Gastrocnemius medialis (tissue), 4 donors: Measurements from ENCODE around the gene FFAR4. TPM values are rescaled to one million over a fixed set of nuclear protein-coding genes. Genes with fewer than 3 reads are reported as not detected.

Experiments
- ATAC-seq, 2 donors: fragments of 150-250 bp; one replicate each; pipeline ENCODE4 v1.9.1; 2016
- DNase-seq, 2 donors: peaks; one replicate each; pipeline ENCODE4 v3.0.0-alpha.2; 2019
- H3K27ac ChIP-seq, 4 donors: fragments of 200-600 bp; sonication (generic); 1 replicate in 1 of 4; 2 replicates in 3 of 4; pipeline ENCODE4 v1.5.1; 2016 to 2018; ENCODE audit warnings: mild to moderate bottlenecking in 2 of 4, moderate library complexity in 1 of 4
- H3K27me3 ChIP-seq, 3 donors: fragments of 200-600 bp; sonication (generic) in 2 of 3; 1 replicate in 1 of 3; 2 replicates in 2 of 3; pipeline versions ENCODE4 v1.5.1 to v1.6.0; 2016 to 2019; ENCODE audit warnings: mild to moderate bottlenecking in 1 of 3, moderate library complexity in 1 of 3
- H3K36me3 ChIP-seq, 2 donors: fragments of 200-600 bp; sonication (generic) in 1 of 2; one replicate each; pipeline ENCODE4 v1.5.1; 2017 to 2018
- H3K4me1 ChIP-seq, 2 donors: fragments of 200-600 bp; sonication (generic) in 1 of 2; one replicate each; pipeline ENCODE4 v1.5.1; 2016 to 2017; ENCODE audit warnings: mild to moderate bottlenecking in 2 of 2
- H3K4me3 ChIP-seq, 4 donors: fragments of 200-600 bp; sonication (generic) in 3 of 4; 1 replicate in 1 of 4; 2 replicates in 3 of 4; pipeline ENCODE4 v1.5.1; 2016 to 2019; ENCODE audit warnings: mild to moderate bottlenecking in 2 of 4
- H3K9me3 ChIP-seq, 3 donors: fragments of 200-600 bp; sonication (generic) in 2 of 3; 1 replicate in 1 of 3; 2 replicates in 2 of 3; pipeline ENCODE4 v1.5.1; 2016 to 2019
- POLR2A ChIP-seq, 2 donors: fragments of 450-650 bp; IDR thresholded peaks; one replicate each; pipeline ENCODE4 v1.6.1; 2017; ENCODE audit warnings: antibody characterized with exemption in 2 of 2, mild to moderate bottlenecking in 2 of 2, moderate library complexity in 2 of 2
- in situ Hi-C, 4 donors: fragments of 200-750 bp; cut with MboI; loops; one replicate each; pipeline versions ENCODE4 v1.15.0 to v1.8.0; 2017; ENCODE audit warnings: low sequenced_read_pairs in 4 of 4
- intact Hi-C: fragments of 100-400 bp; cut with DNase I; formaldehyde crosslinking; loops from one replicate; pipeline ENCODE4 v1.15.1; 2023; ENCODE audit warnings: low total_unique reads
- total RNA-seq, 4 donors: library from RNA; depleted of rRNA; stranded (reverse); fragments of >200 nt; gene quantifications; one replicate each; pipeline versions ENCODE4 v1.1.0 to v1.2.3, GENCODE V29; 2016
- TF ChIP-seq, protein P1 (sequence below), 5 experiments: fragments of 450-650 bp in 3 of 5; fragments of 200-600 bp in 2 of 5; sonication (generic) in 2 of 5; IDR thresholded peaks in 4 of 5; conservative IDR thresholded peaks in 1 of 5; 1 replicate in 4 of 5; 2 replicates in 1 of 5; pipeline ENCODE4 v1.5.1; 2016 to 2019; ENCODE audit warnings: antibody characterized with exemption in 5 of 5, mild to moderate bottlenecking in 3 of 5, moderate library complexity in 3 of 5

Gene FFAR4
- total RNA-seq, 4 donors from 2014 or later, result 0.10 to 0.17 TPM; not detected in 2

DNA sequence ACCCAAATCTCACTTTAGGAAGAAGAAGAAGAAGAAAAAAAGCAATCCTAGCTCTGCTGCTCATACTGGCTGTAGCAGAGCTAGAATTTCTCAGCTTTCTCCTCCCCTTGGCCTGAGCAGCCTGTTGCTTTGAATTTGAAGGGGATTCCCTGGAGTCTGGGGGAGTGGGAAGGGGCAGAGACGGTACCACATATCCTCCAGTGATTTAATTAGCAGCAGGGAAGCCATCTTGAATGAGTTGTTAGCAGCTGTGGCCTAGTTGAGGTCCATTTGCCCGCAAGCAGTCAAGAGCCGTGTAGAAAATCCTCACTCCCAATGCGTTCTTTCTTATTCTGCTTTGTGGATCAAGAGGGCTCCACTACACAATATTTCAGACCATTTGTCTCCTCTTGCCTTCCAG lies 62.4 kb downstream of the FFAR4 start:
- no peaks in the 10 kb centered on the region for H3K9me3 ChIP-seq
- no peak overlapping the region for H3K4me3 ChIP-seq
- intact Hi-C loops (no loop called here), in situ Hi-C loops (no loop called here)
- ATAC-seq, result no peak
- H3K4me1 ChIP-seq, result no peaks in the 10 kb centered on the region
- DNase-seq, result no peak
- H3K36me3 ChIP-seq, result no peaks in the 10 kb centered on the region
- H3K27me3 ChIP-seq, result no peaks in the 10 kb centered on the region
- TF ChIP-seq POLR2A (IDR thresholded peaks at IDR 0.05), result no peak
- TF ChIP-seq, protein P1, sequence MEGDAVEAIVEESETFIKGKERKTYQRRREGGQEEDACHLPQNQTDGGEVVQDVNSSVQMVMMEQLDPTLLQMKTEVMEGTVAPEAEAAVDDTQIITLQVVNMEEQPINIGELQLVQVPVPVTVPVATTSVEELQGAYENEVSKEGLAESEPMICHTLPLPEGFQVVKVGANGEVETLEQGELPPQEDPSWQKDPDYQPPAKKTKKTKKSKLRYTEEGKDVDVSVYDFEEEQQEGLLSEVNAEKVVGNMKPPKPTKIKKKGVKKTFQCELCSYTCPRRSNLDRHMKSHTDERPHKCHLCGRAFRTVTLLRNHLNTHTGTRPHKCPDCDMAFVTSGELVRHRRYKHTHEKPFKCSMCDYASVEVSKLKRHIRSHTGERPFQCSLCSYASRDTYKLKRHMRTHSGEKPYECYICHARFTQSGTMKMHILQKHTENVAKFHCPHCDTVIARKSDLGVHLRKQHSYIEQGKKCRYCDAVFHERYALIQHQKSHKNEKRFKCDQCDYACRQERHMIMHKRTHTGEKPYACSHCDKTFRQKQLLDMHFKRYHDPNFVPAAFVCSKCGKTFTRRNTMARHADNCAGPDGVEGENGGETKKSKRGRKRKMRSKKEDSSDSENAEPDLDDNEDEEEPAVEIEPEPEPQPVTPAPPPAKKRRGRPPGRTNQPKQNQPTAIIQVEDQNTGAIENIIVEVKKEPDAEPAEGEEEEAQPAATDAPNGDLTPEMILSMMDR (IDR thresholded peaks at IDR 0.05 in 4 of 5, conservative IDR thresholded peaks at IDR 0.05 in 1 of 5), result no peak
- no peak overlapping the region for H3K27ac ChIP-seq

DNA sequence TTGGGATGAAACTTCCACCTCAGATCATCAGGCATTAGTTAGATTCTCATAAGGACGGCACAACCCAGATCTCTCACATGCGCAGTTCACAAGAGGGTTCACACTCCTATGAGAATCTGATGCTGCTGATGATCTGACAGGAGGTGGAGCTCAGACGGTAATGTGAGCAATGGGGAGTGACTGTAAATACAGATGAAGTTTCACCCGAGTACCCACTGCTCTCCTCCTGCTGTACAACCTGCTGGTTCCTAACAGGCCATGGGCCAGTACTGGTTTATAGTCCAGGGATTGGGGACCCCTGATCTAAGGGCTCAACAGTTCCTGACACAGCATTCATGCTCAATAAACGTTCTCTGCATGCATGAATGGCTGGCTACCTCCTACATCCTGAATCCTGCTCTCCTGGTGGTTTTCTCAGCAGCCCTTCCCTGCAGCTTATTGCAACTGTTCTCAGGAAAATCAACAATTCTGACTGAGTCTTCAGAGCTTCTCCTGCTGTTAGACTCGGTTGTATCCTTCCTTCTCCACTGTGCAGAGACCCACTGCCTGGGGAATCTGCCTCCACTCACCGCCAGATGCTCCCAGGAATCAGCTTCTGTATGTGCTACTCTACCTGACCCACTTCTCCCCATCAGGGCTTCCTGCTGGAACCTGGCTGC lies 63.3 kb downstream of the FFAR4 start:
- Histone ChIP-seq H3K36me3 (no peaks in the 10 kb centered on the region), H3K27ac (no peak overlapping the region), H3K27me3 (no peaks in the 10 kb centered on the region), H3K9me3 (no peaks in the 10 kb centered on the region), H3K4me3 (no peak overlapping the region), H3K4me1 (no peaks in the 10 kb centered on the region)
- ATAC-seq, result no peak
- intact Hi-C loops (no loop called here), in situ Hi-C loops (no loop called here)
- TF ChIP-seq, protein P1 (IDR thresholded peaks at IDR 0.05 in 4 of 5, conservative IDR thresholded peaks at IDR 0.05 in 1 of 5), result no peak
- no peak for TF ChIP-seq POLR2A (IDR thresholded peaks at IDR 0.05)
- no peak for DNase-seq

- Histone ChIP-seq H3K36me3 (no peaks in the 10 kb centered on the region), H3K27ac (no peak overlapping the region), H3K27me3 (no peaks in the 10 kb centered on the region), H3K4me1 (no peaks in the 10 kb centered on the region), H3K4me3 (no peak overlapping the region), H3K9me3 (no peaks in the 10 kb centered on the region)
- DNase-seq (no peak), ATAC-seq (no peak)
- in situ Hi-C loops, result no loop called here
- TF ChIP-seq, protein P1 (IDR thresholded peaks at IDR 0.05 in 4 of 5, conservative IDR thresholded peaks at IDR 0.05 in 1 of 5), result no peak
- TF ChIP-seq POLR2A (IDR thresholded peaks at IDR 0.05), result no peak
- intact Hi-C loops, result no loop called here
Observed at GRCh38 chr10:93630625-93631557, 64.4 kb downstream of the FFAR4 start.

Other genes starting within 250 kb of the FFAR4 start
- 10 to 100 TPM in 1 of 4 donors, 1 to 10 TPM in 3; 4.1 to 10.3 (median 6.3) TPM for gene MYOF, start 84.3 kb upstream of the FFAR4 start, total RNA-seq
- gene CEP55, start 70.1 kb upstream of the FFAR4 start, total RNA-seq, result under 1 TPM; 0.32 to 0.62 (median 0.37) TPM
- gene RBP4, start 34.6 kb downstream of the FFAR4 start, total RNA-seq, result 10 to 100 TPM in 1 of 4 donors, 1 to 10 TPM in 3; 3.8 to 16.2 (median 7.7) TPM
- not detected for gene PDE6C, start 45.9 kb downstream of the FFAR4 start, total RNA-seq
- gene FRA10AC1, start 135.9 kb downstream of the FFAR4 start, total RNA-seq, result 10 to 100 TPM in 1 of 4 donors, 1 to 10 TPM in 3; 4.9 to 10.5 (median 5.5) TPM
- gene LGI1, start 191.3 kb downstream of the FFAR4 start, total RNA-seq, result 10 to 100 TPM in 1 of 4 donors, under 1 TPM in 1, not detected in 2; 0.33 to 12.6 TPM